IMR-90 (cell line): ENCODE results near the gene WRAP73. TPM values are rescaled to one million over a fixed set of nuclear protein-coding genes. Genes with fewer than 3 reads are reported as not detected.

Experiments used
- ATAC-seq: fragments of 200-7000 bp; cut with Tn5 transposase; 2 replicates; pipeline ENCODE4 v1.9.1; 2020; ENCODE audit warnings: low read depth, mild to moderate bottlenecking, moderate library complexity
- BruUV-seq: library from RNA; stranded (reverse); fragments of 400-500 nt; replicated peaks from 2 replicates; lab custom pipeline; 2021; lab: Mats Ljungman, UMichigan
- CTCF ChIA-PET: fragments of 300-600 bp; formaldehyde crosslinking; extraction: SDS; loops from one replicate; lab custom pipeline; 2021; ENCODE audit warnings: antibody characterized with exemption; lab: Yijun Ruan, JAX
- POLR2A ChIA-PET: fragments of 300-600 bp; sonication (Branson Sonifier 250); formaldehyde crosslinking; loops from one replicate; lab custom pipeline; 2022; ENCODE audit warnings: antibody characterized with exemption; ENCODE audit not compliant: unreplicated experiment; lab: Charles Lee
- DNase-seq: peaks from one replicate; pipeline ENCODE4 v3.0.0; 2013
- H2AFZ ChIP-seq: replicated peaks from 2 replicates; pipeline ENCODE3; 2013; ENCODE audit warnings: low read length, mild to moderate bottlenecking; ENCODE audit not compliant: poor library complexity
- H2AK5ac ChIP-seq: 2 replicates; pipeline ENCODE4 v1.6.1; 2013; ENCODE audit warnings: low read depth, low read length, inconsistent platforms
- H2AK9ac ChIP-seq: replicated peaks from 2 replicates; pipeline ENCODE3; 2013; ENCODE audit warnings: mild to moderate bottlenecking, low read depth, low read length, moderate library complexity; ENCODE audit not compliant: poor library complexity
- H2BK120ac ChIP-seq: 2 replicates; pipeline ENCODE4 v1.6.1; 2013; ENCODE audit warnings: low read depth, low read length, inconsistent platforms
- H2BK15ac ChIP-seq: 3 replicates; pipeline ENCODE4 v1.6.1; 2013; ENCODE audit warnings: low read depth, low read length, inconsistent platforms
- H2BK20ac ChIP-seq: 2 replicates; pipeline ENCODE4 v1.6.1; 2013; ENCODE audit warnings: low read depth, mild to moderate bottlenecking, inconsistent platforms, low read length, moderate library complexity
- H2BK5ac ChIP-seq: 2 replicates; pipeline ENCODE4 v1.6.1; 2013; ENCODE audit warnings: mild to moderate bottlenecking, low read depth, low read length, inconsistent platforms; ENCODE audit not compliant: poor library complexity, severe bottlenecking
- H3K14ac ChIP-seq: replicated peaks from 2 replicates; pipeline ENCODE4 v1.6.1; 2013; ENCODE audit warnings: low read depth, low read length, inconsistent platforms
- H3K18ac ChIP-seq: 2 replicates; pipeline ENCODE4 v1.6.1; 2013; ENCODE audit warnings: low read depth, low read length, control low read depth
- H3K23ac ChIP-seq: 2 replicates; pipeline ENCODE4 v1.6.1; 2013; ENCODE audit warnings: low read depth, low read length, inconsistent platforms
- H3K27ac ChIP-seq: 2 replicates; pipeline ENCODE4 v1.5.1; 2013; ENCODE audit warnings: mild to moderate bottlenecking, control low read depth, low read length; ENCODE audit not compliant: insufficient read depth
- H3K27me3 ChIP-seq: 2 replicates; pipeline ENCODE4 v1.6.1; 2013; ENCODE audit warnings: low read length; ENCODE audit not compliant: control insufficient read depth, insufficient read depth
- H3K36me3 ChIP-seq: 2 replicates; pipeline ENCODE4 v1.6.1; 2013; ENCODE audit warnings: low read length, mixed read lengths; ENCODE audit not compliant: control insufficient read depth, insufficient read depth
- H3K4ac ChIP-seq: 2 replicates; pipeline ENCODE4 v1.6.1; 2013; ENCODE audit warnings: low read depth, low read length, inconsistent platforms
- H3K4me1 ChIP-seq: 2 replicates; pipeline ENCODE4 v1.6.1; 2013; ENCODE audit warnings: low read length, mixed read lengths; ENCODE audit not compliant: control insufficient read depth, insufficient read depth
- H3K4me2 ChIP-seq: 2 replicates; pipeline ENCODE4 v1.6.1; 2013; ENCODE audit warnings: low read depth, mild to moderate bottlenecking, control low read depth, low read length, moderate library complexity
- H3K4me3 ChIP-seq: 2 replicates; pipeline ENCODE4 v1.5.1; 2013; ENCODE audit warnings: low read depth, mild to moderate bottlenecking, control low read depth, low read length, moderate library complexity; ENCODE audit not compliant: insufficient read depth
- H3K56ac ChIP-seq: 2 replicates; pipeline ENCODE4 v1.6.1; 2013; ENCODE audit warnings: low read length, inconsistent platforms; ENCODE audit not compliant: insufficient read depth; ENCODE audit errors: extremely low read depth
- H3K79me1 ChIP-seq, 2 experiments: 2 replicates each; pipeline ENCODE4 v1.6.1; 2013; ENCODE audit warnings: low read length in 2 of 2, inconsistent platforms in 1 of 2, low read depth in 1 of 2
- H3K9ac ChIP-seq: 2 replicates; pipeline ENCODE4 v1.6.1; 2013; ENCODE audit warnings: low read depth, low read length, control low read depth
- H3K9me1 ChIP-seq: 2 replicates; pipeline ENCODE4 v1.6.1; 2013; ENCODE audit warnings: low read length, inconsistent platforms; ENCODE audit not compliant: insufficient read depth
- H3K9me3 ChIP-seq: 2 replicates; pipeline ENCODE4 v1.6.1; 2013; ENCODE audit warnings: low read length; ENCODE audit not compliant: control insufficient read depth, insufficient read depth
- H4K20me1 ChIP-seq: 2 replicates; pipeline ENCODE4 v1.6.1; 2013; ENCODE audit warnings: low read length, inconsistent platforms; ENCODE audit not compliant: insufficient read depth
- H4K5ac ChIP-seq: 2 replicates; pipeline ENCODE4 v1.6.1; 2013; ENCODE audit warnings: mild to moderate bottlenecking, low read depth, low read length, control low read depth
- H4K8ac ChIP-seq, 2 experiments: 2 replicates each; pipeline ENCODE4 v1.6.1; 2013; ENCODE audit warnings: low read depth in 2 of 2, low read length in 2 of 2, control low read depth in 1 of 2, inconsistent platforms in 1 of 2
- H4K91ac ChIP-seq: 2 replicates; pipeline ENCODE4 v1.6.1; 2013; ENCODE audit warnings: low read depth, low read length, inconsistent platforms; ENCODE audit not compliant: insufficient read depth
- BHLHE40 ChIP-seq: fragments of 150-350 bp; IDR thresholded peaks from 2 replicates; pipeline ENCODE4 v1.6.1; 2016; ENCODE audit warnings: mild to moderate bottlenecking, low read depth, low read length
- CEBPB ChIP-seq: IDR thresholded peaks from 2 replicates; pipeline ENCODE4 v1.6.1; 2012; ENCODE audit warnings: low read depth, low read length, improper control_type of control experiment
- CHD1 ChIP-seq: IDR thresholded peaks from 2 replicates; pipeline ENCODE4 v1.6.1; 2012; ENCODE audit warnings: low read depth, low read length, improper control_type of control experiment
- FOS ChIP-seq: fragments of 150-350 bp; IDR thresholded peaks from 2 replicates; pipeline ENCODE4 v1.6.1; 2016; ENCODE audit warnings: low read depth, low read length
- MAFK ChIP-seq: IDR thresholded peaks from 2 replicates; pipeline ENCODE4 v1.6.1; 2012; ENCODE audit warnings: low read depth, low read length, improper control_type of control experiment
- MAZ ChIP-seq: IDR thresholded peaks from 2 replicates; pipeline ENCODE4 v1.6.1; 2012; ENCODE audit warnings: low read depth, mild to moderate bottlenecking, low read length, improper control_type of control experiment, moderate library complexity, borderline replicate concordance
- MXI1 ChIP-seq: IDR thresholded peaks from 2 replicates; pipeline ENCODE4 v1.6.1; 2012; ENCODE audit warnings: low read depth, mild to moderate bottlenecking, low read length, moderate library complexity, borderline replicate concordance
- NFE2L2 ChIP-seq: fragments of 150-350 bp; IDR thresholded peaks from 2 replicates; pipeline ENCODE4 v1.6.1; 2016; ENCODE audit warnings: low read depth, mild to moderate bottlenecking, low read length
- POLR2A ChIP-seq: IDR thresholded peaks from 2 replicates; pipeline ENCODE4 v1.6.1; 2012; ENCODE audit warnings: mild to moderate bottlenecking, low read depth, low read length
- RAD21 ChIP-seq: IDR thresholded peaks from 2 replicates; pipeline ENCODE4 v1.6.1; 2012; ENCODE audit warnings: low read length, improper control_type of control experiment
- RCOR1 ChIP-seq: IDR thresholded peaks from 2 replicates; pipeline ENCODE4 v1.6.1; 2012; ENCODE audit warnings: mild to moderate bottlenecking, low read length, improper control_type of control experiment; ENCODE audit not compliant: insufficient replicate concordance
- RFX5 ChIP-seq: IDR thresholded peaks from 2 replicates; pipeline ENCODE4 v1.8.0; 2012; ENCODE audit warnings: low read depth, mild to moderate bottlenecking, low read length, moderate library complexity
- SMC3 ChIP-seq: fragments of 150-350 bp; IDR thresholded peaks from 2 replicates; pipeline ENCODE4 v1.6.1; 2016; ENCODE audit warnings: low read depth, mild to moderate bottlenecking, antibody characterized with exemption, low read length, moderate library complexity
- whole genome bisulfite sequencing, 2 experiments: methylation state at CpG; one replicate each; pipeline versions ENCODE4 v1.1.5 to v1.1.7; 2013; ENCODE audit warnings: missing lambda C conversion rate in 2 of 2; ENCODE audit not compliant: insufficient read length in 1 of 2; ENCODE audit errors: extremely low coverage in 2 of 2; 5-methylcytosine and 5-hydroxymethylcytosine counted together
- dilution Hi-C: fragments of 300-500 bp; cut with HindIII; formaldehyde crosslinking; loops from one replicate; pipeline ENCODE4 v1.14.3; 2018; ENCODE audit warnings: low sequenced_read_pairs; ENCODE audit not compliant: unreplicated experiment
- in situ Hi-C: fragments of 300-500 bp; cut with MboI; formaldehyde crosslinking; loops from 3 replicates; pipeline ENCODE4 v1.14.3; 2019; ENCODE audit warnings: low sequenced_read_pairs, inconsistent platforms, mixed read lengths
- intact Hi-C: fragments of 100-400 bp; cut with micrococcal nuclease; formaldehyde crosslinking; loops from 2 replicates; pipeline ENCODE4 v1.10.0; 2022
- polyA plus RNA-seq, 3 experiments: library from polyadenylated mRNA; depleted of rRNA; stranded (reverse); fragments of >200 nt; gene quantifications; 2 replicates each; pipeline ENCODE4 v1.2.3, GENCODE V29; 2012; ENCODE audit warnings: low replicate concordance in 1 of 3
- total RNA-seq: library from RNA; depleted of rRNA; stranded (reverse); fragments of >200 nt; gene quantifications from 2 replicates; pipeline ENCODE4 v1.2.3, GENCODE V29; 2012
- TF ChIP-seq, protein P1 (sequence below): fragments of 150-350 bp; IDR thresholded peaks from 2 replicates; pipeline ENCODE4 v1.6.1; 2017; ENCODE audit warnings: mild to moderate bottlenecking, antibody characterized with exemption, low read length, low read depth
- TF ChIP-seq, protein P2 (sequence below): conservative IDR thresholded peaks from 2 replicates; pipeline ENCODE4 v1.5.1; 2012; ENCODE audit warnings: mild to moderate bottlenecking, low read depth, low read length, improper control_type of control experiment
- TF ChIP-seq, protein P3 (sequence below): fragments of 150-350 bp; IDR thresholded peaks from 2 replicates; pipeline ENCODE4 v1.6.1; 2016; ENCODE audit warnings: low read depth, mild to moderate bottlenecking, low read length, moderate library complexity, borderline replicate concordance

Gene WRAP73
- total and polyA plus RNA-seq, 2 of the 4 experiments (the other 2 are of a cell fraction), result 10.8 to 23.6 TPM

DNA sequence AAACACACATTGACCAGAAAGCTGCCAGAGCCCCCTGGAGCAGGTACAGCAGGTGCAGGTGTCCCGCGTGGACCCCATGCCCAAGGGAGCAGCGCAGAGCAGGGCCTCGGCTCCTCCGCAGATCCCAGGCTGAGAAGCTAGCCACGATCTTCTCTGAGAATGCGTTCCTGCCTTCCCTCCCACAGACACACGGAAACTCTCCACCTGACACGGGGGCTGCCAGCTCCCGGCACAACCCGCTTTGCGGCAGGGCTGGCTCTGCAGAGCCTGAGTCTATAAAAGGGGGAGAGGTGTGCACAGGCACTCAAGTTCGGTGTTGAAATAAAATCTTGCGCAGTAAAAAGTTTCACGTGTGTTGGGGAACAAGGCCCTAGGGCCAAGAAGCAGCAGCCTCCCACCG lies 48.2 kb downstream of the WRAP73 start:
- TF ChIP-seq SMC3 (no peak), CHD1 (no peak), NFE2L2 (no peak), RFX5 (no peak), FOS (no peak), MAFK (no peak), RCOR1 (no peak), MAZ (no peak), MXI1 (no peak), BHLHE40 (no peak), POLR2A (no peak), CEBPB (no peak), RAD21 (no peak)
- TF ChIP-seq, protein P1, sequence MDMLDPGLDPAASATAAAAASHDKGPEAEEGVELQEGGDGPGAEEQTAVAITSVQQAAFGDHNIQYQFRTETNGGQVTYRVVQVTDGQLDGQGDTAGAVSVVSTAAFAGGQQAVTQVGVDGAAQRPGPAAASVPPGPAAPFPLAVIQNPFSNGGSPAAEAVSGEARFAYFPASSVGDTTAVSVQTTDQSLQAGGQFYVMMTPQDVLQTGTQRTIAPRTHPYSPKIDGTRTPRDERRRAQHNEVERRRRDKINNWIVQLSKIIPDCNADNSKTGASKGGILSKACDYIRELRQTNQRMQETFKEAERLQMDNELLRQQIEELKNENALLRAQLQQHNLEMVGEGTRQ, result no peak
- TF ChIP-seq, protein P2, sequence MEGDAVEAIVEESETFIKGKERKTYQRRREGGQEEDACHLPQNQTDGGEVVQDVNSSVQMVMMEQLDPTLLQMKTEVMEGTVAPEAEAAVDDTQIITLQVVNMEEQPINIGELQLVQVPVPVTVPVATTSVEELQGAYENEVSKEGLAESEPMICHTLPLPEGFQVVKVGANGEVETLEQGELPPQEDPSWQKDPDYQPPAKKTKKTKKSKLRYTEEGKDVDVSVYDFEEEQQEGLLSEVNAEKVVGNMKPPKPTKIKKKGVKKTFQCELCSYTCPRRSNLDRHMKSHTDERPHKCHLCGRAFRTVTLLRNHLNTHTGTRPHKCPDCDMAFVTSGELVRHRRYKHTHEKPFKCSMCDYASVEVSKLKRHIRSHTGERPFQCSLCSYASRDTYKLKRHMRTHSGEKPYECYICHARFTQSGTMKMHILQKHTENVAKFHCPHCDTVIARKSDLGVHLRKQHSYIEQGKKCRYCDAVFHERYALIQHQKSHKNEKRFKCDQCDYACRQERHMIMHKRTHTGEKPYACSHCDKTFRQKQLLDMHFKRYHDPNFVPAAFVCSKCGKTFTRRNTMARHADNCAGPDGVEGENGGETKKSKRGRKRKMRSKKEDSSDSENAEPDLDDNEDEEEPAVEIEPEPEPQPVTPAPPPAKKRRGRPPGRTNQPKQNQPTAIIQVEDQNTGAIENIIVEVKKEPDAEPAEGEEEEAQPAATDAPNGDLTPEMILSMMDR, result no peak
- TF ChIP-seq, protein P3, sequence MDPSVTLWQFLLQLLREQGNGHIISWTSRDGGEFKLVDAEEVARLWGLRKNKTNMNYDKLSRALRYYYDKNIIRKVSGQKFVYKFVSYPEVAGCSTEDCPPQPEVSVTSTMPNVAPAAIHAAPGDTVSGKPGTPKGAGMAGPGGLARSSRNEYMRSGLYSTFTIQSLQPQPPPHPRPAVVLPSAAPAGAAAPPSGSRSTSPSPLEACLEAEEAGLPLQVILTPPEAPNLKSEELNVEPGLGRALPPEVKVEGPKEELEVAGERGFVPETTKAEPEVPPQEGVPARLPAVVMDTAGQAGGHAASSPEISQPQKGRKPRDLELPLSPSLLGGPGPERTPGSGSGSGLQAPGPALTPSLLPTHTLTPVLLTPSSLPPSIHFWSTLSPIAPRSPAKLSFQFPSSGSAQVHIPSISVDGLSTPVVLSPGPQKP, result no peak
- in situ Hi-C loops, result no loop called here
- CTCF ChIA-PET, result interaction anchor here (0.7 kb wide), 1 partner anchor 17 kb away, joined by 3 read pairs; no protein-coding TSS in a partner anchor

More for the DNA sequence above, 48.2 kb downstream of the WRAP73 start:
- Histone ChIP-seq H3K9me3 (no peaks in the 10 kb centered on the region), H3K4me2 (no peak overlapping the region), H2AK9ac (no peak overlapping the region), H2AK5ac (no peak overlapping the region), H3K14ac (no peak overlapping the region), H4K5ac (no peak overlapping the region), H3K4ac (no peak overlapping the region), H4K20me1 (no peaks in the 10 kb centered on the region), H2AFZ (no peak overlapping the region), H3K27me3 (peaks cover 12% of the 10 kb centered on the region), H3K23ac (no peak overlapping the region), H2BK15ac (no peak overlapping the region), H4K91ac (no peak overlapping the region), H3K36me3 (no peaks in the 10 kb centered on the region), H3K79me1 (no peaks in the 10 kb centered on the region), H3K18ac (no peak overlapping the region), H3K4me1 (no peaks in the 10 kb centered on the region), H3K27ac (no peak overlapping the region), H2BK120ac (no peak overlapping the region), H3K9me1 (no peaks in the 10 kb centered on the region; the same call in 1 of the 2 replicates), H2BK5ac (no peak overlapping the region), H3K9ac (no peak overlapping the region), H3K4me3 (no peak overlapping the region), H3K56ac (no peak overlapping the region), H4K8ac (no peak overlapping the region), H2BK20ac (no peak overlapping the region)
- no TSS peak for BruUV-seq
- POLR2A ChIA-PET, result no interaction called here
- WGBS, 2 experiments, result 69% methylated on average over 2 of the region's 16 CpGs; no CpG with 5 or more reads in 1 of the 2 experiments
- dilution Hi-C loops (no loop called here), intact Hi-C loops (no loop called here)
- DNase-seq, result no peak
- ATAC-seq, result no peak
